KMS-11 (cell line): ENCODE measurements around the gene IQSEC2.
A peak's percentile ranks its signal among the peaks of the same experiment; 100 is the strongest.

ENCODE experiments used
- H2AFZ ChIP-seq: fragments of 200-600 bp; sonication (generic); 2 replicates; pipeline ENCODE4 v1.6.1; 2016; ENCODE audit warnings: antibody characterized with exemption, mixed run types, low read depth
- H3K27ac ChIP-seq: fragments of 200-600 bp; sonication (generic); 2 replicates; pipeline ENCODE4 v1.6.1; 2016; ENCODE audit warnings: mild to moderate bottlenecking, mixed run types
- H3K27me3 ChIP-seq: fragments of 200-600 bp; sonication (generic); 2 replicates; pipeline ENCODE4 v1.6.1; 2017; ENCODE audit warnings: mild to moderate bottlenecking, low read depth, mixed run types, moderate library complexity; ENCODE audit not compliant: insufficient read depth
- H3K36me3 ChIP-seq: fragments of 200-600 bp; sonication (generic); 2 replicates; pipeline ENCODE4 v1.6.1; 2017; ENCODE audit warnings: mild to moderate bottlenecking, mixed run types; ENCODE audit not compliant: insufficient read depth
- H3K4me1 ChIP-seq: fragments of 200-600 bp; sonication (generic); 2 replicates; pipeline ENCODE4 v1.6.1; 2016; ENCODE audit warnings: mild to moderate bottlenecking, low read depth, mixed run types; ENCODE audit not compliant: poor library complexity, severe bottlenecking
- H3K4me2 ChIP-seq: fragments of 200-600 bp; sonication (generic); 2 replicates; pipeline ENCODE4 v1.7.0; 2016; ENCODE audit warnings: mild to moderate bottlenecking, mixed run types
- H3K4me3 ChIP-seq: fragments of 200-600 bp; sonication (generic); IDR thresholded peaks from 2 replicates; pipeline ENCODE4 v1.6.1; 2017; ENCODE audit warnings: low read depth, low read length, mixed read lengths; ENCODE audit not compliant: insufficient read depth
- H3K79me2 ChIP-seq: fragments of 200-600 bp; sonication (generic); 2 replicates; pipeline ENCODE4 v1.6.1; 2016; ENCODE audit warnings: low read depth, mixed run types; ENCODE audit not compliant: insufficient read depth
- H3K9ac ChIP-seq: fragments of 200-600 bp; sonication (generic); 2 replicates; pipeline ENCODE4 v1.6.1; 2016; ENCODE audit warnings: mild to moderate bottlenecking, mixed run types
- H4K20me1 ChIP-seq: fragments of 200-600 bp; sonication (generic); 2 replicates; pipeline ENCODE4 v1.6.1; 2016; ENCODE audit warnings: mild to moderate bottlenecking, mixed run types; ENCODE audit not compliant: insufficient read depth
- TF ChIP-seq, protein P1 (sequence below): fragments of 200-600 bp; sonication (generic); conservative IDR thresholded peaks from 2 replicates; pipeline ENCODE4 v1.6.1; 2017; ENCODE audit warnings: low read depth, mild to moderate bottlenecking, antibody characterized with exemption, low read length, moderate library complexity, mixed read lengths

IQSEC2 gene

DNA sequence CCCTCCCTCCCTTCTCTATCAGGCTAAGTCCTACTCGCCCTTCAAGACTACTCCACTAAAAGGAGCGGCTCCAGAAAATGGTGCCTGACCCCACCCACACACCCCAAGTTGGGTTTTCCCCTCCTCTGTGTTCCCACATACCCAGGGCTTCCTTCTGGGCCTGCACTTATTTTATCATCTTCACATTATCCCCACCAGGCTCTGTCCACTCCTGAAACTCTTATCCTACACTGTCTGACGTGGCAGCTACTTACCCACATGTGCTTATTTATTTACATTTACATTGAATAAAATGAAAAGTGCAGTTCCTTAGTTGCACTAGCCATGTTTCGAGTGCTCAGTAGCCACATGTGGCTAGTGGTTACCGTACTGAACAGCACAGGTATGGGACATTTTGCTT is 51.3 kb downstream of the IQSEC2 start:
- H2AFZ ChIP-seq: no peak overlapping the region
- H4K20me1 ChIP-seq: no peaks in the 10 kb centered on the region
- H3K4me3 ChIP-seq: no peak overlapping the region
- no peaks in the 10 kb centered on the region for H3K27me3 ChIP-seq
- H3K27ac ChIP-seq: no peak overlapping the region
- H3K4me1 ChIP-seq: no peaks in the 10 kb centered on the region
- no peak overlapping the region for H3K4me2 ChIP-seq
- TF ChIP-seq, protein P1, sequence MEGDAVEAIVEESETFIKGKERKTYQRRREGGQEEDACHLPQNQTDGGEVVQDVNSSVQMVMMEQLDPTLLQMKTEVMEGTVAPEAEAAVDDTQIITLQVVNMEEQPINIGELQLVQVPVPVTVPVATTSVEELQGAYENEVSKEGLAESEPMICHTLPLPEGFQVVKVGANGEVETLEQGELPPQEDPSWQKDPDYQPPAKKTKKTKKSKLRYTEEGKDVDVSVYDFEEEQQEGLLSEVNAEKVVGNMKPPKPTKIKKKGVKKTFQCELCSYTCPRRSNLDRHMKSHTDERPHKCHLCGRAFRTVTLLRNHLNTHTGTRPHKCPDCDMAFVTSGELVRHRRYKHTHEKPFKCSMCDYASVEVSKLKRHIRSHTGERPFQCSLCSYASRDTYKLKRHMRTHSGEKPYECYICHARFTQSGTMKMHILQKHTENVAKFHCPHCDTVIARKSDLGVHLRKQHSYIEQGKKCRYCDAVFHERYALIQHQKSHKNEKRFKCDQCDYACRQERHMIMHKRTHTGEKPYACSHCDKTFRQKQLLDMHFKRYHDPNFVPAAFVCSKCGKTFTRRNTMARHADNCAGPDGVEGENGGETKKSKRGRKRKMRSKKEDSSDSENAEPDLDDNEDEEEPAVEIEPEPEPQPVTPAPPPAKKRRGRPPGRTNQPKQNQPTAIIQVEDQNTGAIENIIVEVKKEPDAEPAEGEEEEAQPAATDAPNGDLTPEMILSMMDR: no peak
- H3K36me3 ChIP-seq: no peaks in the 10 kb centered on the region
- H3K9ac ChIP-seq: no peak overlapping the region
- H3K79me2 ChIP-seq: no peaks in the 10 kb centered on the region

DNA sequence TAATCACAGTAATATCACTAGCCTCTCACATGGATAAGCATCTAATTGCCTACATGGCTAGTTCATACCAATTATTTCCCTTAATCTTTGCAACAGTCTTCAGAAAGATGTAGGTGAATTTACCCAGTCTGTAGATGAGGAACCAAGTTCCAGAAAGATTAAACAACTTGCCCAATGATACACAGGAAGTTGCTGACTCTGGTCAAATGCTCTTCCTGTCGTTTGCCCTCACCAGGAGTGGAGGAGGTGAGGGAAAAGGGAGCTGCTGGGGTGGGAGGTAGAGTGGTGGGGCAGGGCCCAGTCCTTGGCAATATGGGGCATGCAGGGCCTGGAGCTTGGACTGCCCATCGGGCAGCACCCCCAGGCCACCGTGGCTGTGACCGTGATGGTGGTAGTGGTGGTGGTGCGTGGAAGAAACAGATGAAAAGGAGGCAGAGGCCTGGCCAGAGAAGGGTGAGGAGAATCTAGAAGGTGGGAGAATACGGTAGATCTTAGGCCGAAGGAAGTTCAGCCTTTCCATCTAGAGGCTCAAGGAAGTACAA is 54.1 kb downstream of the IQSEC2 start:
- Histone ChIP-seq H3K4me2 (no peak overlapping the region), H3K9ac (no peak overlapping the region), H3K27me3 (no peaks in the 10 kb centered on the region), H4K20me1 (0 out of 2 replicates have a peak, but pooled peaks cover 8% of the 10 kb centered on the region), H3K4me3 (no peak overlapping the region), H3K27ac (no peak overlapping the region), H3K36me3 (no peaks in the 10 kb centered on the region), H3K79me2 (peaks cover 26% of the 10 kb centered on the region), H2AFZ (no peak overlapping the region; the same call in 1 of the 2 replicates), H3K4me1 (peaks cover 15% of the 10 kb centered on the region)
- TF ChIP-seq, protein P1: no peak

DNA sequence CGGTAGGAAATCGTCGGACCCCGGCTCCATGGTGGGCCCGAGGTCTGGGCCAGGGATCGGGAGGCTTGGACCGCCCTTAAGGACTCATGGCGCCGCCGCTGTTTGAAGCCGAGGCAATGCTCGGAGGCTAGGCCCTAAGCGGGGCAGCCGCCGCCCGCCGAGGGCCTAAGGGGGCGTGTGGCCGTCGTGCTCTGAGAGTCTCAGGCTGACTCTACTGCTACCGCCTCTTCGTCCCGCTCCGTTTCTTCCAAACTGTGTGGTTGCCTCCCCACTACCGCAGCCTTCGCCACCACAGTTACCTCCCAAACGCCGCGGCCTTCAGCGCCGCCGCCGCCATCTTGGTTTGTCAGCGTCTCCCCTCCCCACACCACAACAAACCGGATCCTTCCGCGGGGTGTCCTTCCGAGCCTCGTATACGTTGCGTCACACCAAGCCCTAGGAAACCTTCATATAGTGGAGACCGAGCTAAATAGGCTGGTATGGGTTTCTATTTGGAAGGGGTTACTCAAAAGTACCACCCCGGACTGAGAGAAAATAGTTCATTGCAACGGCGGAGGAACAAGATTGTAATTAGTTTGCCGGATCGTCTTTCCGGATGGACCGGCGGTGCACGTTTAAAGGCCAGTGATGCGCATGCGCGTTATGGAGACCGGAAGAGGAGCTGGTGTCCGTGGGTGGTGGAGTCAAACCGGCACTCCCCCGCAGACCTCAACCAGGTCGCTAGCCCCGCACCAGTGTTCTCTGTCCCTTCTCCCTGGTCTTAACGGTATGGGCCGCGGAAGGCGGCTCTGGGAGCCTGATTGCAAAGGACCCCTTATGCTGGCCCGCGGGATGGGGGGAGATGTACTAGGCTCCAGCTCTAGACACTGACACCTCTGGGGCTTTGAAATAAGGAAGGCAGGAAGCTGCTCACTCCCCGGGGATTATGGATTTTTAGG is 56.3 kb downstream of the IQSEC2 start, which contains the start of gene KDM5C:
TSS of gene KDM5C (minus strand) at position 348 of the 938 bp plus-strand sequence. CDS start at position 30, 318 bp downstream.
- H3K4me2 ChIP-seq: peak within 1 kb of the TSS; percentile 86
- no peak within 1 kb of the TSS for H3K4me3 ChIP-seq
- no peaks in the 10 kb centered on the region for H3K36me3 ChIP-seq
- H2AFZ ChIP-seq: peak within 1 kb of the TSS; percentile 96
- H4K20me1 ChIP-seq: 0 out of 2 replicates have a peak, but pooled peaks cover 8% of the 10 kb centered on the region
- peak within 1 kb of the TSS; percentile 87 for H3K9ac ChIP-seq
- peak within 1 kb of the TSS; percentile 85 for H3K27ac ChIP-seq
- peaks cover 20% of the 10 kb centered on the region for H3K4me1 ChIP-seq
- H3K79me2 ChIP-seq: peaks cover 40% of the 10 kb centered on the region
- no peaks in the 10 kb centered on the region for H3K27me3 ChIP-seq
- TF ChIP-seq, protein P1: no peak

DNA sequence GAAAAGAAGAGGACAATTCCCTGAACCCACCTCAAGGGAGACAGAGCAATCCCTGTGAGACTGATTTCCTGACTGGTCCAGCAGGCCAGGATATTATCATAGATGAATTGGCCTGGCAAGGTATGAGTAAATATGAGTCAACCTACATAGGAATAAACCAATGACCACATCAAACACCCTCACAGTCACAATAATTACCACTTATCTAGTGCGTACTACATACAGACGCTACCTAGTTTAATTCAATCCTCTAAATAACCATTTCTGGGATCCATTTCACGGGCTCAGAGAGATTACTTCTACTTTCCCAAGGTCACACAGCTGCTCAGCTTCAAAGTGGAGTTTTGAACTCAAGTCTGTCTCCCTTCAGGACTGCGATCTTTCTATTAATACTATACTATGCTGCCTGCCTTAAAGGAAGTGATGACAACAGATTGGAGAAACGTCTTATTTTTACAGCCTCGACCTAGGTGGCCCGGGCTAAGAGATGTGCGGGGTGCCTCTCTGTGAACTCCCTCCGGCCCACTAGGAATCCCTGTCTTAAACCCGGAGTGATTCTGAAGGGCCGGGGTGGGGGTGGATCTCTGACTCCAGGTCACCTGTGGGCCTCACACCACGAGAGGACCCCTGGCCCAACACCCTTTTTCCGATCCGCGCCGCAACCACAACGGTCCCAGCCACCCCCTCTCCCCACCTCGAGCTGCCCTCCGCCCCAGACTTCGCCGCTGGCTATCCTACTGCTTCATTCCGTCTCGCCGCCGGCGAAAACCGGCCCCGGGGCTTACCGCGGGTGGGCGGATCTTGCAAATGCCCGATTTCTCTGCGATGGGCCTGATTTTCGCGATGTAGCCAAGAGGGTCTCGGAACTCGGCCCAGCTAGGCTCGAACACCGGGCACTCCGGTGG is 57.2 kb downstream of the IQSEC2 start:
- Histone ChIP-seq H3K4me3 (no peak overlapping the region), H3K27me3 (no peaks in the 10 kb centered on the region), H3K4me1 (peaks cover 20% of the 10 kb centered on the region), H3K27ac (peak overlapping the region; percentile 85), H3K4me2 (peak overlapping the region; percentile 76), H3K79me2 (peaks cover 40% of the 10 kb centered on the region), H2AFZ (peak overlapping the region; percentile 96; the same call in 1 of the 2 replicates), H3K36me3 (no peaks in the 10 kb centered on the region), H4K20me1 (0 out of 2 replicates have a peak, but pooled peaks cover 8% of the 10 kb centered on the region), H3K9ac (peak overlapping the region; percentile 87)
- TF ChIP-seq, protein P1: no peak
